Activated CD8-positive, alpha-beta memory T cell treated with anti-CD3 and anti-CD28 coated beads for 24 hours (primary cell): ENCODE results near the gene PPFIA2.

Experiments
- DNase-seq: peaks from one replicate; pipeline ENCODE4 v3.0.0-alpha.2; 2020

Gene PPFIA2

GRCh38 chr12:81542065-81543010, 216.8 kb downstream of the PPFIA2 start:
- no peak for DNase-seq

- no peak for DNase-seq
Observed at GRCh38 chr12:81541121-81541520, 218.0 kb downstream of the PPFIA2 start.

- DNase-seq, result no peak
Observed at GRCh38 chr12:81539279-81539678, 219.9 kb downstream of the PPFIA2 start.

- no peak for DNase-seq
Observed at GRCh38 chr12:81533054-81533453, 226.1 kb downstream of the PPFIA2 start.

GRCh38 chr12:81530352-81530751, 228.8 kb downstream of the PPFIA2 start:
- DNase-seq, result no peak

GRCh38 chr12:81520064-81520945, 238.8 kb downstream of the PPFIA2 start:
- no peak for DNase-seq

- no peak for DNase-seq
Observed at GRCh38 chr12:81518638-81519037, 240.5 kb downstream of the PPFIA2 start.

GRCh38 chr12:81517296-81517695, 241.9 kb downstream of the PPFIA2 start:
- no peak for DNase-seq

- DNase-seq, result no peak
Observed at GRCh38 chr12:81502912-81503695, 256.0 kb downstream of the PPFIA2 start.

- no peak for DNase-seq
Observed at GRCh38 chr12:81500788-81501187, 258.4 kb downstream of the PPFIA2 start.

- DNase-seq, result no peak
Observed at GRCh38 chr12:81499809-81500208, 259.3 kb downstream of the PPFIA2 start.

- DNase-seq, result no peak
Observed at GRCh38 chr12:81492131-81492720, 266.9 kb downstream of the PPFIA2 start.

- no peak for DNase-seq
Observed at GRCh38 chr12:81472934-81473333, 286.2 kb downstream of the PPFIA2 start.

- DNase-seq, result no peak
Observed at GRCh38 chr12:81470923-81471322, 288.2 kb downstream of the PPFIA2 start.

- no peak for DNase-seq
Observed at GRCh38 chr12:81468206-81468605, 290.9 kb downstream of the PPFIA2 start.

GRCh38 chr12:81465876-81466275, 293.3 kb downstream of the PPFIA2 start:
- no peak for DNase-seq

- no peak for DNase-seq
Observed at GRCh38 chr12:81465191-81465590, 294.0 kb downstream of the PPFIA2 start.

- DNase-seq, result no peak
Observed at GRCh38 chr12:81461163-81461562, 298.0 kb downstream of the PPFIA2 start.

GRCh38 chr12:81450920-81451739, 308.0 kb downstream of the PPFIA2 start:
- DNase-seq, result no peak

- no peak for DNase-seq
Observed at GRCh38 chr12:81441629-81442028, 317.5 kb downstream of the PPFIA2 start.

- DNase-seq, result no peak
Observed at GRCh38 chr12:81440001-81440400, 319.1 kb downstream of the PPFIA2 start.

- no peak for DNase-seq
Observed at GRCh38 chr12:81439344-81439743, 319.8 kb downstream of the PPFIA2 start.
